ENCODE results near the gene INCENP.

Gene INCENP

GRCh38 chr11:62122076-62122475 lies 1.7 kb upstream of the INCENP start:
- no peak for DNase-seq (ENCODE audit: low read depth)
- H3K4me3 ChIP-seq (ENCODE audit: low read depth, low read length) = no peak overlapping the region
- in situ Hi-C loops (cut with HindIII; ENCODE audit: low sequenced_read_pairs) = no loop called here
- peak; percentile 23 for TF ChIP-seq CTCF (IDR thresholded peaks at IDR 0.05; ENCODE audit: low read depth, low read length, missing control alignments)

- TF ChIP-seq CTCF (IDR thresholded peaks at IDR 0.05; ENCODE audit: low read depth, low read length, missing control alignments) = no peak
- H3K4me3 ChIP-seq (ENCODE audit: low read depth, low read length) = peak overlapping the region; percentile 98
- DNase-seq (ENCODE audit: low read depth) = no peak
- in situ Hi-C loops (cut with HindIII; ENCODE audit: low sequenced_read_pairs) = no loop called here
Measured at GRCh38 chr11:62124186-62125113, 639 bp downstream of the INCENP start.

GRCh38 chr11:62125316-62125715 lies 1.5 kb downstream of the INCENP start:
- in situ Hi-C loops (cut with HindIII; ENCODE audit: low sequenced_read_pairs) = no loop called here
- no peak for TF ChIP-seq CTCF (IDR thresholded peaks at IDR 0.05; ENCODE audit: low read depth, low read length, missing control alignments)
- peak overlapping the region; percentile 98 for H3K4me3 ChIP-seq (ENCODE audit: low read depth, low read length)
- DNase-seq (ENCODE audit: low read depth) = no peak

- no peak for TF ChIP-seq CTCF (IDR thresholded peaks at IDR 0.05; ENCODE audit: low read depth, low read length, missing control alignments)
- in situ Hi-C loops (cut with HindIII; ENCODE audit: low sequenced_read_pairs) = no loop called here
- no peak overlapping the region for H3K4me3 ChIP-seq (ENCODE audit: low read depth, low read length)
- no peak for DNase-seq (ENCODE audit: low read depth)
Measured at GRCh38 chr11:62125881-62126280, 2.1 kb downstream of the INCENP start.

GRCh38 chr11:62127426-62127825 lies 3.6 kb downstream of the INCENP start:
- no peak for TF ChIP-seq CTCF (IDR thresholded peaks at IDR 0.05; ENCODE audit: low read depth, low read length, missing control alignments)
- no peak for DNase-seq (ENCODE audit: low read depth)
- in situ Hi-C loops (cut with HindIII; ENCODE audit: low sequenced_read_pairs) = no loop called here
- H3K4me3 ChIP-seq (ENCODE audit: low read depth, low read length) = no peak overlapping the region

- no peak overlapping the region for H3K4me3 ChIP-seq (ENCODE audit: low read depth, low read length)
- in situ Hi-C loops (cut with HindIII; ENCODE audit: low sequenced_read_pairs) = no loop called here
- no peak for DNase-seq (ENCODE audit: low read depth)
- TF ChIP-seq CTCF (IDR thresholded peaks at IDR 0.05; ENCODE audit: low read depth, low read length, missing control alignments) = no peak
Measured at GRCh38 chr11:62127941-62128770, 4.3 kb downstream of the INCENP start.
